ENCODE results near the gene AHI1.
"Not testable (repeated sequence)": the region's sequence is repeated elsewhere in the genome, so short reads cannot be mapped to it uniquely, and the experiment has no call there.

- TF ChIP-seq, protein P1, sequence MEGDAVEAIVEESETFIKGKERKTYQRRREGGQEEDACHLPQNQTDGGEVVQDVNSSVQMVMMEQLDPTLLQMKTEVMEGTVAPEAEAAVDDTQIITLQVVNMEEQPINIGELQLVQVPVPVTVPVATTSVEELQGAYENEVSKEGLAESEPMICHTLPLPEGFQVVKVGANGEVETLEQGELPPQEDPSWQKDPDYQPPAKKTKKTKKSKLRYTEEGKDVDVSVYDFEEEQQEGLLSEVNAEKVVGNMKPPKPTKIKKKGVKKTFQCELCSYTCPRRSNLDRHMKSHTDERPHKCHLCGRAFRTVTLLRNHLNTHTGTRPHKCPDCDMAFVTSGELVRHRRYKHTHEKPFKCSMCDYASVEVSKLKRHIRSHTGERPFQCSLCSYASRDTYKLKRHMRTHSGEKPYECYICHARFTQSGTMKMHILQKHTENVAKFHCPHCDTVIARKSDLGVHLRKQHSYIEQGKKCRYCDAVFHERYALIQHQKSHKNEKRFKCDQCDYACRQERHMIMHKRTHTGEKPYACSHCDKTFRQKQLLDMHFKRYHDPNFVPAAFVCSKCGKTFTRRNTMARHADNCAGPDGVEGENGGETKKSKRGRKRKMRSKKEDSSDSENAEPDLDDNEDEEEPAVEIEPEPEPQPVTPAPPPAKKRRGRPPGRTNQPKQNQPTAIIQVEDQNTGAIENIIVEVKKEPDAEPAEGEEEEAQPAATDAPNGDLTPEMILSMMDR (IDR thresholded peaks at IDR 0.05; ENCODE audit: low read depth, low read length): not testable (repeated sequence)
- TF ChIP-seq EZH2phosphoT487 (IDR thresholded peaks at IDR 0.05; ENCODE audit: low read depth): not testable (repeated sequence)
These were observed 157.6 kb downstream of the AHI1 start for GRCh38 chr6:135339920-135340319.

Data from OCI-LY3 (cell line).